ENCODE measurements around the gene CD200. TPM values are rescaled to one million over a fixed set of nuclear protein-coding genes. Genes with fewer than 3 reads are reported as not detected.

CD200 gene
- total and polyA plus RNA-seq, 2 experiments from 2014 or later, result 51.9 to 65.0 TPM

DNA sequence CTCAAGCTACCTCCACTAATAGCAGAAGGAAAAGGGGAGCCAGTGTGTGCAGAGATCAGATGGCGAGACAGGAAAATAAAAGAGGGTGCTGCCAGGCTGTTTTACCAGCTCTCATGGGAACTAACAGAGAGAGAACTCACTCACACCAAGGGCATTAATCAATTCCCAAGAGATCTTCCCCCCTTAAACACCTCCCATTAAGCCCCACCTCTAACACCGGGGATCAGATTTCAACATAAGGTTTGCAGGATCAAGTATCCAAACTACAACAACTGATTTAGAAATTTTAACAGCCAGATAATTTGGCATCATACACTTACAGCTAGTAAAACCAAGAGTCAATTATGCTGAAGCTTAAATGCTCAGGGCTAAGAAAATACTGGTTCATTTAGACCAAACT, 18.9 kb downstream of the CD200 start:
- Mint-ChIP-seq H3K36me3 (ENCODE audit: low read depth) (peaks cover 79% of the 10 kb centered on the region), H3K4me1 (peaks cover 91% of the 10 kb centered on the region)
- H3K4me3 ChIP-seq, result no peak overlapping the region

More for the DNA sequence above, 18.9 kb downstream of the CD200 start:
- no peaks in the 10 kb centered on the region for H3K9me2 ChIP-seq (ENCODE audit: insufficient read depth)
- ATAC-seq (peak; percentile 24), DNase-seq (ENCODE audit: low spot score) (peak; percentile 58)
- Mint-ChIP-seq H3K4me3 (peak overlapping the region; percentile 28; the same call in 2 of the 3 replicates), H3K27me3 (ENCODE audit: insufficient read depth, low read depth, poor library complexity) (no peaks in the 10 kb centered on the region), H3K27ac (peak overlapping the region; percentile 93), H3K9me3 (no peaks in the 10 kb centered on the region)
- H3K27me3 ChIP-seq (ENCODE audit: insufficient read depth), result no peaks in the 10 kb centered on the region
- H2AFZ ChIP-seq, result no peak overlapping the region
- peak overlapping the region; percentile 85 for H3K27ac ChIP-seq (ENCODE audit: low read depth)
- H3K36me3 ChIP-seq (ENCODE audit: insufficient read depth), result peaks cover 24% of the 10 kb centered on the region
- H3K4me1 ChIP-seq (ENCODE audit: insufficient read depth), result peaks cover 82% of the 10 kb centered on the region
- peak overlapping the region; percentile 59 for H3K4me2 ChIP-seq
- peaks cover 14% of the 10 kb centered on the region; the same call in 1 of the 2 replicates for H3F3A ChIP-seq (replicated peaks; ENCODE audit: low read depth)
- peaks cover 43% of the 10 kb centered on the region for H3K79me2 ChIP-seq (replicated peaks; ENCODE audit: insufficient read depth)
- TF ChIP-seq, protein P1, sequence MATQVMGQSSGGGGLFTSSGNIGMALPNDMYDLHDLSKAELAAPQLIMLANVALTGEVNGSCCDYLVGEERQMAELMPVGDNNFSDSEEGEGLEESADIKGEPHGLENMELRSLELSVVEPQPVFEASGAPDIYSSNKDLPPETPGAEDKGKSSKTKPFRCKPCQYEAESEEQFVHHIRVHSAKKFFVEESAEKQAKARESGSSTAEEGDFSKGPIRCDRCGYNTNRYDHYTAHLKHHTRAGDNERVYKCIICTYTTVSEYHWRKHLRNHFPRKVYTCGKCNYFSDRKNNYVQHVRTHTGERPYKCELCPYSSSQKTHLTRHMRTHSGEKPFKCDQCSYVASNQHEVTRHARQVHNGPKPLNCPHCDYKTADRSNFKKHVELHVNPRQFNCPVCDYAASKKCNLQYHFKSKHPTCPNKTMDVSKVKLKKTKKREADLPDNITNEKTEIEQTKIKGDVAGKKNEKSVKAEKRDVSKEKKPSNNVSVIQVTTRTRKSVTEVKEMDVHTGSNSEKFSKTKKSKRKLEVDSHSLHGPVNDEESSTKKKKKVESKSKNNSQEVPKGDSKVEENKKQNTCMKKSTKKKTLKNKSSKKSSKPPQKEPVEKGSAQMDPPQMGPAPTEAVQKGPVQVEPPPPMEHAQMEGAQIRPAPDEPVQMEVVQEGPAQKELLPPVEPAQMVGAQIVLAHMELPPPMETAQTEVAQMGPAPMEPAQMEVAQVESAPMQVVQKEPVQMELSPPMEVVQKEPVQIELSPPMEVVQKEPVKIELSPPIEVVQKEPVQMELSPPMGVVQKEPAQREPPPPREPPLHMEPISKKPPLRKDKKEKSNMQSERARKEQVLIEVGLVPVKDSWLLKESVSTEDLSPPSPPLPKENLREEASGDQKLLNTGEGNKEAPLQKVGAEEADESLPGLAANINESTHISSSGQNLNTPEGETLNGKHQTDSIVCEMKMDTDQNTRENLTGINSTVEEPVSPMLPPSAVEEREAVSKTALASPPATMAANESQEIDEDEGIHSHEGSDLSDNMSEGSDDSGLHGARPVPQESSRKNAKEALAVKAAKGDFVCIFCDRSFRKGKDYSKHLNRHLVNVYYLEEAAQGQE (IDR thresholded peaks at IDR 0.05; ENCODE audit: unreplicated experiment), result no peak
- TF ChIP-seq, protein P2, sequence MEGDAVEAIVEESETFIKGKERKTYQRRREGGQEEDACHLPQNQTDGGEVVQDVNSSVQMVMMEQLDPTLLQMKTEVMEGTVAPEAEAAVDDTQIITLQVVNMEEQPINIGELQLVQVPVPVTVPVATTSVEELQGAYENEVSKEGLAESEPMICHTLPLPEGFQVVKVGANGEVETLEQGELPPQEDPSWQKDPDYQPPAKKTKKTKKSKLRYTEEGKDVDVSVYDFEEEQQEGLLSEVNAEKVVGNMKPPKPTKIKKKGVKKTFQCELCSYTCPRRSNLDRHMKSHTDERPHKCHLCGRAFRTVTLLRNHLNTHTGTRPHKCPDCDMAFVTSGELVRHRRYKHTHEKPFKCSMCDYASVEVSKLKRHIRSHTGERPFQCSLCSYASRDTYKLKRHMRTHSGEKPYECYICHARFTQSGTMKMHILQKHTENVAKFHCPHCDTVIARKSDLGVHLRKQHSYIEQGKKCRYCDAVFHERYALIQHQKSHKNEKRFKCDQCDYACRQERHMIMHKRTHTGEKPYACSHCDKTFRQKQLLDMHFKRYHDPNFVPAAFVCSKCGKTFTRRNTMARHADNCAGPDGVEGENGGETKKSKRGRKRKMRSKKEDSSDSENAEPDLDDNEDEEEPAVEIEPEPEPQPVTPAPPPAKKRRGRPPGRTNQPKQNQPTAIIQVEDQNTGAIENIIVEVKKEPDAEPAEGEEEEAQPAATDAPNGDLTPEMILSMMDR (conservative IDR thresholded peaks at IDR 0.05; ENCODE audit: low read depth in 2 of 2), result no peak
- TF ChIP-seq CREB1 (CRISPR knock-in tag; IDR thresholded peaks at IDR 0.05; ENCODE audit: low read depth), result no peak
- no peak for TF ChIP-seq STAT1 (IDR thresholded peaks at IDR 0.05; ENCODE audit: unreplicated experiment)
- no peak for TF ChIP-seq ZNF462 (CRISPR knock-in tag; IDR thresholded peaks at IDR 0.05)
- TF ChIP-seq EZH2 (IDR thresholded peaks at IDR 0.05; ENCODE audit: low read depth, unreplicated experiment), result no peak
- TF ChIP-seq NANOG (IDR thresholded peaks at IDR 0.05; ENCODE audit: borderline replicate concordance), result no peak
- TF ChIP-seq ZNF331 (CRISPR knock-in tag; IDR thresholded peaks at IDR 0.05; ENCODE audit: low read depth), result no peak
- TF ChIP-seq, protein P3, sequence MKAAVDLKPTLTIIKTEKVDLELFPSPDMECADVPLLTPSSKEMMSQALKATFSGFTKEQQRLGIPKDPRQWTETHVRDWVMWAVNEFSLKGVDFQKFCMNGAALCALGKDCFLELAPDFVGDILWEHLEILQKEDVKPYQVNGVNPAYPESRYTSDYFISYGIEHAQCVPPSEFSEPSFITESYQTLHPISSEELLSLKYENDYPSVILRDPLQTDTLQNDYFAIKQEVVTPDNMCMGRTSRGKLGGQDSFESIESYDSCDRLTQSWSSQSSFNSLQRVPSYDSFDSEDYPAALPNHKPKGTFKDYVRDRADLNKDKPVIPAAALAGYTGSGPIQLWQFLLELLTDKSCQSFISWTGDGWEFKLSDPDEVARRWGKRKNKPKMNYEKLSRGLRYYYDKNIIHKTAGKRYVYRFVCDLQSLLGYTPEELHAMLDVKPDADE (IDR thresholded peaks at IDR 0.05), result no peak
- TF ChIP-seq EZH2phosphoT487 (IDR thresholded peaks at IDR 0.05; ENCODE audit: unreplicated experiment), result no peak
- no peak for TF ChIP-seq POLR2AphosphoS5 (IDR thresholded peaks at IDR 0.05; ENCODE audit: low read depth)
- no peaks in the 10 kb centered on the region for H4K20me1 ChIP-seq (replicated peaks; ENCODE audit: insufficient read depth)
